ENCODE results near the gene SERPINA3.
A peak's percentile ranks its signal among the peaks of the same experiment; 100 is the strongest.

SERPINA3 gene

GRCh38 chr14:94646481-94646880, 34.3 kb downstream of the SERPINA3 start:
- no peak overlapping the region for H3K4me3 ChIP-seq (ENCODE audit: low read depth, low read length)
- DNase-seq (ENCODE audit: low read depth): peak; percentile 73

GRCh38 chr14:94648801-94649200, 36.6 kb downstream of the SERPINA3 start:
- no peak overlapping the region for H3K4me3 ChIP-seq (ENCODE audit: low read depth, low read length)
- DNase-seq (ENCODE audit: low read depth): no peak

GRCh38 chr14:94649543-94650443, 37.6 kb downstream of the SERPINA3 start:
- DNase-seq (ENCODE audit: low read depth): no peak
- H3K4me3 ChIP-seq (ENCODE audit: low read depth, low read length): no peak overlapping the region

- no peak overlapping the region for H3K4me3 ChIP-seq (ENCODE audit: low read depth, low read length)
- no peak for DNase-seq (ENCODE audit: low read depth)
These were observed 38.2 kb downstream of the SERPINA3 start for GRCh38 chr14:94650444-94650775.

DNA sequence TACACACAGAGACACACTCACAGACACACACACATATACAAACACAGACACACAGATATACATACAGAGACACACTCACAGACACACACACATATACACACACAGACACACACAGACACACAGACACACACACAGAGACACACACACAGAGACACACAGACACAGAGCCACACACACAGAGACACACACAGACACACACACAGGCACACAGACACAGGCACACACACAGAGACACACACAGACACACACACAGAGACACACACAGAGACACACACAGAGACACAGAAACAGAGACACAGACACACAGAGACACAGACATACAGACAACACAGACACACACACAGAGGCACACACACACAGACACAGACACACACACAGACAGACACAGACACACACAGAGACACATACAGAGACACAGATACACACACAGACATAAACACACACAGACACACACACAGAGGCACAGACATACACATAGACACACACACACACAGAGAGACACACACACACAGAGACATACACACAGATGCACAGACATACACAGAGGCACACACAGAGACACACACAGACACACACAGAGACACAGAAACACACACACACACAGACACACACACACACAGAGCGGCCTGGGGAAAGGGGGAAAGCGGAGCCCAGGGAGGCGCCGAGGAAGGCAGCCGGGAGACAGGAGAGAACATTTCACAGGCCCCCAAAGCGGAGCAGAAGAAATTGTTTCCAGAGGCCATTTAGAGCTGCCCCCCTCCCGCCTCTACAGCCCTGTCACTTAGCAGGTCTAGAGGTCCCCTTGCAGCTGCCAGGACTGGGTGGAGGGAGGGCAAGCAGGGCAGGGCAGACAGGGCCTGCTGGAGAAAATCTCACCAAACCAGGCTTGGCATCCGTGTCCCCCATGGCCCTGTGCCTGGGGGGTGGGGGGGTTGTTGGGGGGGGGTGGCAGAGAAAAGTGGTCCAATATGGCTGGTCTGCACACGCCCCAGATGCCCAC, 38.9 kb downstream of the SERPINA3 start:
- no peak overlapping the region for H3K4me3 ChIP-seq (ENCODE audit: low read depth, low read length)
- DNase-seq (ENCODE audit: low read depth): no peak

GRCh38 chr14:94653321-94653720, 41.1 kb downstream of the SERPINA3 start:
- H3K4me3 ChIP-seq (ENCODE audit: low read depth, low read length): no peak overlapping the region
- DNase-seq (ENCODE audit: low read depth): no peak

GRCh38 chr14:94654071-94654861, 42.1 kb downstream of the SERPINA3 start:
- H3K4me3 ChIP-seq (ENCODE audit: low read depth, low read length): no peak overlapping the region
- peak; percentile 31 for DNase-seq (ENCODE audit: low read depth)

DNA sequence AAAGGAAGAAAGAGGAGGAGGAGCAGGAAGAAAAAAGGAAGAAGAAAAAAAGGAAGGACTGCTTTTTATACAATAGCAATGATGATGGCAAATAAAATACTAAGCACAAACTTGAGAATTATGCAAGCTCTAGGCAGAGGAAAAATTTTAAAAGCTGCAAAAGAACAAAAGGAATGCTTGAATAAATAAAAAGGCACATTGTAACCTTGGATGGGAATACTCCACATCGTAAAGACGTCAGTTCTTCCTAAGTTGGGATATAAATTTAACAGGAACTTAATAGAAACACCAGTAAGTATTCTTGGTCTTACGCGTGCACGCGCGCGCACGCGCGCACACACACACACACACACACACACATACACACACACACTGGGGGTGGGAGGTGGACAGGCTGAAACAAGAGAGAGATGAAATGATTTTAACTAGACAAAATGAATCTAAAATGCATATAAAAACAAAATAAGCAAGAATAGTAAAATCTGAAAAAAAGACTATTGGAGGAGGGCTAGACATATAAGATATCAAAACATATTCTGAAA, 43.0 kb downstream of the SERPINA3 start:
- DNase-seq (ENCODE audit: low read depth): peak; percentile 66
- H3K4me3 ChIP-seq (ENCODE audit: low read depth, low read length): no peak overlapping the region

DNA sequence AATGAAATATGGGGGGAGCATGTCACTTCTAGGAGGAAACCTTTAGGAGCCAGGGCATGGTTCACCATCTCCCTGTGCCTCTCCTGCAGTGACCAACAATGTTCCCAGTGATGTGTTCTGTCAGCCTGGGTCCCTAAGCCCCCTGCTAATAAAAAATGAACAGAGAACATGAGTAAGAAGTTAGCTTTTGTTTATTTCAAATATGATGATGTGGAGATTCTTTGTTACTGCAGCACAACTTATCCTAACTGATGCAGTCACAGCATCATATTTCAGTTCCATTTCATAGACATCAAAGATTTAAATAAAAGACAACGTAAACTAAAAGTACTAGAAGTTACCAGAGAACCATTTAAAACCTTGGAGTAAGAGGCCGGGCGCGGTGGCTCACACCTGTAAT, 43.9 kb downstream of the SERPINA3 start:
- DNase-seq (ENCODE audit: low read depth): no peak
- H3K4me3 ChIP-seq (ENCODE audit: low read depth, low read length): no peak overlapping the region

- DNase-seq (ENCODE audit: low read depth): no peak
- H3K4me3 ChIP-seq (ENCODE audit: low read depth, low read length): no peak overlapping the region
These were observed 47.1 kb downstream of the SERPINA3 start for GRCh38 chr14:94659256-94659655.

GRCh38 chr14:94659901-94660300, 47.7 kb downstream of the SERPINA3 start:
- no peak for DNase-seq (ENCODE audit: low read depth)
- H3K4me3 ChIP-seq (ENCODE audit: low read depth, low read length): no peak overlapping the region

- no peak for DNase-seq (ENCODE audit: low read depth)
- H3K4me3 ChIP-seq (ENCODE audit: low read depth, low read length): no peak overlapping the region
These were observed 48.2 kb downstream of the SERPINA3 start for GRCh38 chr14:94660306-94660946.

GRCh38 chr14:94663538-94663937, 51.3 kb downstream of the SERPINA3 start:
- H3K4me3 ChIP-seq (ENCODE audit: low read depth, low read length): no peak overlapping the region
- no peak for DNase-seq (ENCODE audit: low read depth)

GRCh38 chr14:94663965-94664704, 51.9 kb downstream of the SERPINA3 start:
- H3K4me3 ChIP-seq (ENCODE audit: low read depth, low read length): no peak overlapping the region
- no peak for DNase-seq (ENCODE audit: low read depth)

DNA sequence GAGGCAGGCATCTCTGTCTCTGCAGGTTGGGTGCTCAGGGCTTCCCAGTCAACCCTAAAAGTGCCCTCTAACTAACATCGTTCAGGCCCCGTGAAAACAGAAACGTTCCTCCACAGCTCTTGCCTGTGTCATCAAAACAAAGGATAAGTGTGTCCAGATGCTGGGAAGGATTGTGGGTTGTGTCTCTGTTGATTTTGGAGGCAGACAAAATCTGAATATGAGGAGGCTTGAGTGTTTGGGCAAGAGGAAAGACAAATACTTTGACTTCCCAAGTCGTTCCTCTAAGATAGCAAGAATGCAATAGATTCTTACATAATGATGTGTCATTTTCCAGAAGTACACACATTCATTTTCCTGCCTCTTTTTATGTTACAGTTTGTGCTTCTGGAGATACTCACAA, 52.9 kb downstream of the SERPINA3 start:
- DNase-seq (ENCODE audit: low read depth): peak; percentile 82
- H3K4me3 ChIP-seq (ENCODE audit: low read depth, low read length): no peak overlapping the region

GRCh38 chr14:94665544-94665943, 53.4 kb downstream of the SERPINA3 start:
- no peak for DNase-seq (ENCODE audit: low read depth)
- H3K4me3 ChIP-seq (ENCODE audit: low read depth, low read length): no peak overlapping the region

DNA sequence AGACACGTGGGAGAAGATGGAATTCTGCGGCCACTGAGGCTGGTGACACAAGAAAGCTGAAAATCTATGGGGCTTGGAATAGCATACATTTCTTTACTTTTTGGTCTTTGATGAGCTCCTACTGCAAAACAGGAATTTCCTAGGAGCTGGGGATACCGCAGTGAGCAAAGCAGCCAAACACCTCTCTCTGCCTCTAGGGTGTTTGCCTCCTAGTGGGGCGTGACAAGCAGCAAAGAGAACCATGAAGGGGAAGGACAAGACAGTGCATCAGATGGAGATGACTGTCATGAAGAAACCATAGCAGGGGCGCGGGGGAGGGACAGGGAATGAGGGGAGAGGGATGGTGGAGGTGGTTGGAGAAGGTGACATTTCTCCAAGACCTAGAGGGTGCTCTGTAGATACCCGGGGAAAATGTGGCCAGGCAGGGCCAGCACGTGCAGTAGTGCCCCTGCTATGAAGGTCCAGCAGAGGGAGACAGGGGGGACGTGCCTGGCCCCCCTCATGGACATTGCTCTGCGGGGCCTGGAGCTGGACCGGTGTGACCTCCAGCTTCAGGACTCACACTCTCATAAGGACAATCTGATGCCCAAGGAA, 58.6 kb downstream of the SERPINA3 start:
- DNase-seq (ENCODE audit: low read depth): no peak
- no peak overlapping the region for H3K4me3 ChIP-seq (ENCODE audit: low read depth, low read length)
